GM12878 (cell line): ENCODE measurements around the gene EXOC3L1.

Experiments used
- GABPA ChIP-seq: IDR thresholded peaks from 2 replicates; pipeline ENCODE4 v1.6.1; 2014; ENCODE audit warnings: antibody characterized with exemption, low read depth, mild to moderate bottlenecking, inconsistent platforms
- MXI1 ChIP-seq: fragments of 150-350 bp; IDR thresholded peaks from 2 replicates; pipeline ENCODE4 v1.6.1; 2011; ENCODE audit warnings: low read depth, mild to moderate bottlenecking, inconsistent platforms, low read length, improper control_type of control experiment
- YBX1 ChIP-seq: fragments of 450-650 bp; IDR thresholded peaks from 2 replicates; pipeline ENCODE4 v1.6.1; 2016; ENCODE audit warnings: antibody characterized with exemption

DNA sequence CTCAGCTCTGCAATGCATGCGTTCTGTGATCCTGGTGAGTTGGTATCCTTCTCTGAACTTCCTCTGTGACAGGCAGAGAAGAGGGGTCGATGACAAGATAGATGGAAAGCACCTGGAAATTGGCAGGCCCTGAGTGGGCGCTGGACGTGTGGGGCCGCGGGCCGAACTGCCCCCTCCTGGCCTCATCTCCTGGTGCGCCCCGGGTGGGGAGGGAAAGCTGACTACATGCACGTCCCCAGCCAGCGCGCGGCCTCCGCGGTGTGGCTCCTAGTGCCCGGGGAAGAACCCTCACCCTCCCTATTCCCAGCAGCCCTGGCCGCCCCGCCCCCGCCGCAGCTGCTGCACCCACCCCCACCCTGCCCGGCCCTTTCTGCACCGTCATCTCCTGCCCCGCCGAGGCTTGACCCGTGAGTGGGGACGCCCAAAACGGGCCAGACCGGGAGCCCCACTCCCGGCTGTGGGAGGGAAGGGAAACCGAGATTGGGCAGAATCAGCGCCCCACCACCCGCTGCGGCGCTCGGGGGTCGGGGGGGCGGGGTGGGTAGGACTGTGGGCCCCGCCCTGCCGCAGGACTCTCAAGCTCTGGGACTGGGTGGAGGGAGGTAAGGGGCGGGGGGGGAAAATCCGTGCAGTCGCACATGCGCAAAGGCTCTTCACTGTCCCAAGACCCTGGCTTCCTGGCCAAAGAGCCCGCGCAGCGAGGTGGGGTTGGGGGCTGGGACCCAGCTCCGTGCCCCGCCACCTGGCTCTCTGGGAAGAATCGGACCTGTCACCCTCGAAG, 19.6 kb downstream of the EXOC3L1 start, which contains the start of gene NOL3:
- TF ChIP-seq GABPA: no peak
- peak; percentile 53; the same call in 1 of the 2 replicates for TF ChIP-seq MXI1
- TF ChIP-seq YBX1: no peak
